ENCODE data around the gene RPUSD4. TPM values are rescaled to one million over a fixed set of nuclear protein-coding genes. Genes with fewer than 3 reads are reported as not detected.

The RPUSD4 gene
- total and polyA plus RNA-seq, 2 donors (not counting 1 experiment from before 2014, with no cell fraction given) = 24.5 to 50.4 TPM

GRCh38 chr11:126186025-126186698, 25.3 kb downstream of the RPUSD4 start:
- ChIA-PET CTCF (no interaction called here), POLR2A (no interaction called here)
- ATAC-seq (ENCODE audit: low read depth) = no peak
- Histone ChIP-seq H3K27me3 (replicated peaks in 1 of 4; ENCODE audit: control extremely low read depth in 1 of 4, control insufficient read depth in 3 of 4, insufficient read depth in 4 of 4, low read length in 3 of 4) (no peaks in the 10 kb centered on the region), H3K4me3 (ENCODE audit: control extremely low read depth in 1 of 5, extremely low read depth in 1 of 5, insufficient read depth in 1 of 5, low read depth in 2 of 5, low read length in 4 of 5) (no peak overlapping the region), H3K79me2 (ENCODE audit: control insufficient read depth, insufficient read depth, low read length) (no peaks in the 10 kb centered on the region), H3K4me2 (replicated peaks; ENCODE audit: low read depth, low read length, poor library complexity, severe bottlenecking) (no peak overlapping the region), H3K27ac (ENCODE audit: low read length in 2 of 2) (no peak overlapping the region), H3K9me3 (ENCODE audit: control extremely low read depth in 1 of 3, control insufficient read depth in 2 of 3, insufficient read depth in 1 of 3, low read length in 2 of 3) (peaks cover 0 to under 1% (median 0%) of the 10 kb centered on the region in 3 donors), H2AFZ (ENCODE audit: insufficient read depth, low read depth, low read length, poor library complexity, severe bottlenecking) (no peak overlapping the region), H3K36me3 (replicated peaks in 1 of 2; ENCODE audit: control extremely low read depth in 1 of 2, control insufficient read depth in 1 of 2, extremely low read depth in 1 of 2, insufficient read depth in 2 of 2, low read length in 1 of 2) (peaks cover 0 to 8% of the 10 kb centered on the region in 2 experiments), H3K4me1 (ENCODE audit: control insufficient read depth in 2 of 2, insufficient read depth in 2 of 2, low read length in 2 of 2) (peaks cover 6 to 16% of the 10 kb centered on the region in 2 donors), H4K20me1 (ENCODE audit: control insufficient read depth, insufficient read depth, low read length, poor library complexity, severe bottlenecking) (no peaks in the 10 kb centered on the region), H3K9ac (ENCODE audit: low read length) (no peak overlapping the region)
- Mint-ChIP-seq H3K27me3 (no peaks in the 10 kb centered on the region), H3K4me1 (peaks cover 22% of the 10 kb centered on the region), H3K27ac (no peak overlapping the region), H3K4me3 (no peak overlapping the region), H3K9me3 (ENCODE audit: insufficient read depth) (no peaks in the 10 kb centered on the region)
- WGBS (ENCODE audit: insufficient coverage) = 82% methylated on average over 14 of the region's 15 CpGs
- no peak for TF ChIP-seq EZH2 (IDR thresholded peaks at IDR 0.05; ENCODE audit: borderline replicate concordance, insufficient read depth, low read depth, low read length, poor library complexity, severe bottlenecking)
- TF ChIP-seq CTCF (IDR thresholded peaks at IDR 0.05) = no peak
- no peak for DNase-seq
- intact Hi-C loops (cut with micrococcal nuclease) = no loop called here

- CTCF ChIA-PET = no interaction called here
- intact Hi-C loops (cut with micrococcal nuclease) = no loop called here
- peaks cover 0 to under 1% of the 10 kb centered on the region in 2 experiments for H3K36me3 ChIP-seq (replicated peaks in 1 of 2; ENCODE audit: control extremely low read depth in 1 of 2, control insufficient read depth in 1 of 2, extremely low read depth in 1 of 2, insufficient read depth in 2 of 2, low read length in 1 of 2)
- TF ChIP-seq EZH2 (IDR thresholded peaks at IDR 0.05; ENCODE audit: borderline replicate concordance, insufficient read depth, low read depth, low read length, poor library complexity, severe bottlenecking) = no peak
- H4K20me1 ChIP-seq (ENCODE audit: control insufficient read depth, insufficient read depth, low read length, poor library complexity, severe bottlenecking) = no peaks in the 10 kb centered on the region
- 81% methylated on average over 16 of the region's 26 CpGs for WGBS (ENCODE audit: insufficient coverage)
- no peaks in the 10 kb centered on the region for H3K27me3 Mint-ChIP-seq
- H3K27ac ChIP-seq (ENCODE audit: low read length in 2 of 2) = no peak overlapping the region
- ATAC-seq (ENCODE audit: low read depth) (no peak), DNase-seq (no peak)
- no peak overlapping the region for H3K4me3 ChIP-seq (ENCODE audit: control extremely low read depth in 1 of 5, extremely low read depth in 1 of 5, insufficient read depth in 1 of 5, low read depth in 2 of 5, low read length in 4 of 5)
- H3K4me1 ChIP-seq (ENCODE audit: control insufficient read depth in 2 of 2, insufficient read depth in 2 of 2, low read length in 2 of 2) = peaks cover 6 to 16% of the 10 kb centered on the region in 2 donors
- peaks cover 0 to 6% (median 0%) of the 10 kb centered on the region in 3 donors for H3K9me3 ChIP-seq (ENCODE audit: control extremely low read depth in 1 of 3, control insufficient read depth in 2 of 3, insufficient read depth in 1 of 3, low read length in 2 of 3)
- H3K9ac ChIP-seq (ENCODE audit: low read length) = no peak overlapping the region
- no peak overlapping the region for H3K27ac Mint-ChIP-seq
- no peak overlapping the region for H3K4me3 Mint-ChIP-seq
- H3K27me3 ChIP-seq (replicated peaks in 1 of 4; ENCODE audit: control extremely low read depth in 1 of 4, control insufficient read depth in 3 of 4, insufficient read depth in 4 of 4, low read length in 3 of 4) = no peaks in the 10 kb centered on the region
- H3K79me2 ChIP-seq (ENCODE audit: control insufficient read depth, insufficient read depth, low read length) = no peaks in the 10 kb centered on the region
- peaks cover 20% of the 10 kb centered on the region for H3K4me1 Mint-ChIP-seq
- no peaks in the 10 kb centered on the region for H3K9me3 Mint-ChIP-seq (ENCODE audit: insufficient read depth)
- POLR2A ChIA-PET = no interaction called here
- no peak overlapping the region for H3K4me2 ChIP-seq (replicated peaks; ENCODE audit: low read depth, low read length, poor library complexity, severe bottlenecking)
- no peak overlapping the region for H2AFZ ChIP-seq (ENCODE audit: insufficient read depth, low read depth, low read length, poor library complexity, severe bottlenecking)
Measured at GRCh38 chr11:126185259-126186024, 26.0 kb downstream of the RPUSD4 start.

All from B cell (primary cell).